ENCODE results near the gene ABCC11. TPM values are rescaled to one million over a fixed set of nuclear protein-coding genes. Genes with fewer than 3 reads are reported as not detected.

ABCC11 gene
- total and polyA plus RNA-seq, 2 of the 4 experiments (the other 2 are of a cell fraction), result 0.09 to 0.18 TPM

DNA sequence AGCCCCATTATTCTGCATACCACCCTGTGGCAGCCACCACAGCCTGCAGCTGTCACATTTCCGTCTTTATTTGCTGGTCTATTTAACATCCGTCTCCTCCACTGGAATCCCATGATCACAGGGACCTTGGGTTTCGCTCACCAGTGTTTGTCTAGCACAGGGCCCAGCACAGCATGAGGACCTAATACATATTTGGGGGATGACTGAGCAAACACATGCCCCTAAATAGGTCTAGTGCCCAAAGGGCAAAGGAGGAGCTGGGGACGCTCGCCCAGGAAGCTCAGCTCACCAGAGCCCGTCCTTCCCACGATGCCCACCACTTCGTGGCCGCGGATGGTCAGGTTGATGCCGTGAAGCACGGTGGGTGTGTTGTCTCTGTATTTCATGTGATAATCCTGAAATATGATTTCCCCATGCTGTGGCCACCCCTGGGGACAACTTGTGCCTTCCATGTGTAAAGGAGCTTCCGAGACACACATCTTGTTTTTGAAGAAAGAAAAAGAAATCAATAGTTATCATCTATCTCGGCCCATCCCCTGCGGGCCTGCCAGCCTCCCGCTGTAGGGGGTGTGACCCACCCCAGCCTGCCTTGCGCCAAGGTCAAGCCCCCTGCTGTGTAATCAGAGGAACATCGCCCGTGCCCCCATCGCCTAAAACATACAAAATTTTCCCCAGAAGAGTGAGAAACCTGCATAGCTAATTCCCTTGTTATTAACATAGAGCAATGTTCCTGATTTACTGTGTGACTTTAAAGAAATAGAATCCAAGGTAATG, 70.5 kb downstream of the ABCC11 start:
- no peak overlapping the region for H3K18ac ChIP-seq (ENCODE audit: low read depth, low read length)
- WGBS, 2 experiments (ENCODE audit: extremely low coverage in 2 of 2, insufficient read length in 1 of 2), result 77% methylated on average over 2 of the region's 20 CpGs; no CpG with 5 or more reads in 1 of the 2 experiments
- no peak for TF ChIP-seq MAFK (IDR thresholded peaks at IDR 0.05; ENCODE audit: low read depth, low read length)
- TF ChIP-seq FOS (IDR thresholded peaks at IDR 0.05; ENCODE audit: low read depth, low read length), result no peak
- no peak for TF ChIP-seq RCOR1 (IDR thresholded peaks at IDR 0.05; ENCODE audit: insufficient replicate concordance, low read length)
- no peak for TF ChIP-seq CHD1 (IDR thresholded peaks at IDR 0.05; ENCODE audit: low read depth, low read length)
- TF ChIP-seq, protein P1, sequence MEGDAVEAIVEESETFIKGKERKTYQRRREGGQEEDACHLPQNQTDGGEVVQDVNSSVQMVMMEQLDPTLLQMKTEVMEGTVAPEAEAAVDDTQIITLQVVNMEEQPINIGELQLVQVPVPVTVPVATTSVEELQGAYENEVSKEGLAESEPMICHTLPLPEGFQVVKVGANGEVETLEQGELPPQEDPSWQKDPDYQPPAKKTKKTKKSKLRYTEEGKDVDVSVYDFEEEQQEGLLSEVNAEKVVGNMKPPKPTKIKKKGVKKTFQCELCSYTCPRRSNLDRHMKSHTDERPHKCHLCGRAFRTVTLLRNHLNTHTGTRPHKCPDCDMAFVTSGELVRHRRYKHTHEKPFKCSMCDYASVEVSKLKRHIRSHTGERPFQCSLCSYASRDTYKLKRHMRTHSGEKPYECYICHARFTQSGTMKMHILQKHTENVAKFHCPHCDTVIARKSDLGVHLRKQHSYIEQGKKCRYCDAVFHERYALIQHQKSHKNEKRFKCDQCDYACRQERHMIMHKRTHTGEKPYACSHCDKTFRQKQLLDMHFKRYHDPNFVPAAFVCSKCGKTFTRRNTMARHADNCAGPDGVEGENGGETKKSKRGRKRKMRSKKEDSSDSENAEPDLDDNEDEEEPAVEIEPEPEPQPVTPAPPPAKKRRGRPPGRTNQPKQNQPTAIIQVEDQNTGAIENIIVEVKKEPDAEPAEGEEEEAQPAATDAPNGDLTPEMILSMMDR (conservative IDR thresholded peaks at IDR 0.05; ENCODE audit: low read depth, low read length), result no peak
- TF ChIP-seq MXI1 (IDR thresholded peaks at IDR 0.05; ENCODE audit: borderline replicate concordance, low read depth, low read length), result no peak
- TF ChIP-seq, protein P2, sequence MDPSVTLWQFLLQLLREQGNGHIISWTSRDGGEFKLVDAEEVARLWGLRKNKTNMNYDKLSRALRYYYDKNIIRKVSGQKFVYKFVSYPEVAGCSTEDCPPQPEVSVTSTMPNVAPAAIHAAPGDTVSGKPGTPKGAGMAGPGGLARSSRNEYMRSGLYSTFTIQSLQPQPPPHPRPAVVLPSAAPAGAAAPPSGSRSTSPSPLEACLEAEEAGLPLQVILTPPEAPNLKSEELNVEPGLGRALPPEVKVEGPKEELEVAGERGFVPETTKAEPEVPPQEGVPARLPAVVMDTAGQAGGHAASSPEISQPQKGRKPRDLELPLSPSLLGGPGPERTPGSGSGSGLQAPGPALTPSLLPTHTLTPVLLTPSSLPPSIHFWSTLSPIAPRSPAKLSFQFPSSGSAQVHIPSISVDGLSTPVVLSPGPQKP (IDR thresholded peaks at IDR 0.05; ENCODE audit: borderline replicate concordance, low read depth, low read length), result no peak
- TF ChIP-seq BHLHE40 (IDR thresholded peaks at IDR 0.05; ENCODE audit: low read depth, low read length), result no peak
- TF ChIP-seq RFX5 (IDR thresholded peaks at IDR 0.05; ENCODE audit: low read depth, low read length), result no peak
- no peak for TF ChIP-seq RAD21 (IDR thresholded peaks at IDR 0.05; ENCODE audit: low read length)
- TF ChIP-seq SMC3 (IDR thresholded peaks at IDR 0.05; ENCODE audit: low read depth, low read length), result no peak
- no peak overlapping the region for H4K5ac ChIP-seq (ENCODE audit: low read depth, low read length)
- no peaks in the 10 kb centered on the region for H3K79me1 ChIP-seq (ENCODE audit: low read depth in 1 of 2, low read length in 2 of 2)
- H3K4me3 ChIP-seq (ENCODE audit: insufficient read depth, low read depth, low read length), result no peak overlapping the region
- H4K8ac ChIP-seq (ENCODE audit: low read depth in 2 of 2, low read length in 2 of 2), result no peak overlapping the region
- CTCF ChIA-PET, result no interaction called here
- peak overlapping the region; percentile 24 for H2AFZ ChIP-seq (replicated peaks; ENCODE audit: low read length, poor library complexity)
- no peaks in the 10 kb centered on the region for H3K4me1 ChIP-seq (ENCODE audit: control insufficient read depth, insufficient read depth, low read length)
- no peak overlapping the region for H3K4me2 ChIP-seq (ENCODE audit: low read depth, low read length)
- BruUV-seq (replicated peaks), result no TSS peak
- ATAC-seq (ENCODE audit: low read depth), result no peak
- intact Hi-C loops (cut with micrococcal nuclease), result no loop called here
- dilution Hi-C loops (cut with HindIII; ENCODE audit: low sequenced_read_pairs, unreplicated experiment), result no loop called here
- no peaks in the 10 kb centered on the region for H3K36me3 ChIP-seq (ENCODE audit: control insufficient read depth, insufficient read depth, low read length)
- H3K27ac ChIP-seq (ENCODE audit: insufficient read depth, low read length), result no peak overlapping the region
- H4K91ac ChIP-seq (ENCODE audit: insufficient read depth, low read depth, low read length), result no peak overlapping the region
- H2BK20ac ChIP-seq (ENCODE audit: low read depth, low read length), result no peak overlapping the region
- H4K20me1 ChIP-seq (ENCODE audit: insufficient read depth, low read length), result no peaks in the 10 kb centered on the region
- in situ Hi-C loops (cut with MboI; ENCODE audit: low sequenced_read_pairs), result no loop called here
- no peak overlapping the region for H2BK5ac ChIP-seq (ENCODE audit: low read depth, low read length, poor library complexity, severe bottlenecking)
- no peak overlapping the region for H3K14ac ChIP-seq (replicated peaks; ENCODE audit: low read depth, low read length)
- no peak overlapping the region for H2AK9ac ChIP-seq (replicated peaks; ENCODE audit: low read depth, low read length, poor library complexity)
- H3K9ac ChIP-seq (ENCODE audit: low read depth, low read length), result no peak overlapping the region
- H2AK5ac ChIP-seq (ENCODE audit: low read depth, low read length), result no peak overlapping the region
- no peak overlapping the region for H3K23ac ChIP-seq (ENCODE audit: low read depth, low read length)
- DNase-seq, result no peak
- H3K27me3 ChIP-seq (ENCODE audit: control insufficient read depth, insufficient read depth, low read length), result peaks cover 15% of the 10 kb centered on the region
- POLR2A ChIA-PET (ENCODE audit: unreplicated experiment), result no interaction called here
- no peak overlapping the region for H3K4ac ChIP-seq (ENCODE audit: low read depth, low read length)
- H2BK15ac ChIP-seq (ENCODE audit: low read depth, low read length), result no peak overlapping the region
- no peaks in the 10 kb centered on the region for H3K9me3 ChIP-seq (ENCODE audit: control insufficient read depth, insufficient read depth, low read length)
- H2BK120ac ChIP-seq (ENCODE audit: low read depth, low read length), result no peak overlapping the region
- no peak overlapping the region for H3K56ac ChIP-seq (ENCODE audit: extremely low read depth, insufficient read depth, low read length)
- H3K9me1 ChIP-seq (ENCODE audit: insufficient read depth, low read length), result no peaks in the 10 kb centered on the region

All from IMR-90 (cell line).